Activated CD8-positive, alpha-beta memory T cell treated with anti-CD3 and anti-CD28 coated beads, Interleukin-2, amount 50 U/mL, for 48 hours (primary cell): ENCODE measurements around the gene HOXB3.

ENCODE experiments used
- DNase-seq: peaks from one replicate; pipeline ENCODE4 v3.0.0-alpha.2; 2020

The HOXB3 gene

GRCh38 chr17:48596735-48597527 lies 6.9 kb upstream of the HOXB3 start:
- no peak for DNase-seq

GRCh38 chr17:48596000-48596734 lies 6.1 kb upstream of the HOXB3 start:
- no peak for DNase-seq

GRCh38 chr17:48595278-48595999 lies 5.4 kb upstream of the HOXB3 start:
- no peak for DNase-seq

GRCh38 chr17:48594538-48595277 lies 4.7 kb upstream of the HOXB3 start:
- DNase-seq: no peak

- peak; percentile 95 for DNase-seq
Observed at GRCh38 chr17:48593840-48594537, 3.9 kb upstream of the HOXB3 start.

GRCh38 chr17:48593126-48593829 lies 3.2 kb upstream of the HOXB3 start, which contains the start of gene HOXB5:
Gene HOXB5, minus strand, starts transcription at chr17:48593779. Its CDS starts 97 bp downstream, at chr17:48593682.
- DNase-seq: no peak

- DNase-seq: no peak
Observed at GRCh38 chr17:48592577-48592976, 2.5 kb upstream of the HOXB3 start.

GRCh38 chr17:48592057-48592514 lies 2.0 kb upstream of the HOXB3 start:
- no peak for DNase-seq

- no peak for DNase-seq
Observed at GRCh38 chr17:48591255-48592056, 1.4 kb upstream of the HOXB3 start.

GRCh38 chr17:48590607-48591161 lies 643 bp upstream of the HOXB3 start:
- no peak for DNase-seq

GRCh38 chr17:48589060-48589830 lies 796 bp downstream of the HOXB3 start:
- no peak for DNase-seq

- no peak for DNase-seq
Observed at GRCh38 chr17:48588528-48588927, 1.5 kb downstream of the HOXB3 start.

GRCh38 chr17:48588074-48588415 lies 2.0 kb downstream of the HOXB3 start:
- DNase-seq: no peak

GRCh38 chr17:48587276-48588073 lies 2.6 kb downstream of the HOXB3 start:
- no peak for DNase-seq

- no peak for DNase-seq
Observed at GRCh38 chr17:48586355-48587258, 3.4 kb downstream of the HOXB3 start.

- DNase-seq: no peak
Observed at GRCh38 chr17:48584223-48584741, 5.8 kb downstream of the HOXB3 start.

GRCh38 chr17:48583708-48584222 lies 6.3 kb downstream of the HOXB3 start:
- no peak for DNase-seq
